GM06990 (cell line): ENCODE data around the gene KRT7.

Experiments used
- DNase-seq: peaks from one replicate; pipeline ENCODE4 v3.0.0-alpha.2; 2011; ENCODE audit not compliant: insufficient read length; ENCODE audit errors: extremely low read depth
- H3K27me3 ChIP-seq: replicated peaks from 2 replicates; pipeline ENCODE4 v1.6.0; 2011; ENCODE audit warnings: low read length; ENCODE audit not compliant: control insufficient read depth, insufficient read depth
- H3K36me3 ChIP-seq: 2 replicates; pipeline ENCODE4 v1.5.1; 2011; ENCODE audit warnings: low read length; ENCODE audit not compliant: control insufficient read depth, insufficient read depth
- H3K4me3 ChIP-seq: replicated peaks from 2 replicates; pipeline ENCODE4 v1.5.1; 2011; ENCODE audit warnings: low read depth, mild to moderate bottlenecking, control low read depth, low read length
- CTCF ChIP-seq: IDR thresholded peaks from 2 replicates; pipeline ENCODE4 v1.5.1; 2011; ENCODE audit warnings: low read length, control low read depth, mild to moderate bottlenecking, inconsistent platforms; ENCODE audit not compliant: insufficient read depth, poor library complexity, severe bottlenecking

The KRT7 gene

GRCh38 chr12:52232674-52233461 is at the start of gene KRT7:
TSS of gene KRT7 (plus strand) at chr12:52233243. CDS start at chr12:52233297, 54 bp downstream.
- no peak within 1 kb of the TSS for H3K4me3 ChIP-seq
- DNase-seq, result no peak
- no peaks in the 10 kb centered on the region; the same call in 1 of the 2 replicates for H3K27me3 ChIP-seq
- TF ChIP-seq CTCF, result no peak
- no peaks in the 10 kb centered on the region for H3K36me3 ChIP-seq

GRCh38 chr12:52183544-52183910 is 49.5 kb upstream of the KRT7 start:
- TF ChIP-seq CTCF, result no peak
- Histone ChIP-seq H3K4me3 (no peak overlapping the region), H3K27me3 (no peaks in the 10 kb centered on the region), H3K36me3 (no peaks in the 10 kb centered on the region)
- DNase-seq, result no peak

GRCh38 chr12:52183971-52184370 is 49.1 kb upstream of the KRT7 start:
- H3K27me3 ChIP-seq, result no peaks in the 10 kb centered on the region
- no peak for TF ChIP-seq CTCF
- H3K4me3 ChIP-seq, result no peak overlapping the region
- no peak for DNase-seq
- no peaks in the 10 kb centered on the region for H3K36me3 ChIP-seq

- TF ChIP-seq CTCF, result no peak
- Histone ChIP-seq H3K36me3 (no peaks in the 10 kb centered on the region), H3K27me3 (no peaks in the 10 kb centered on the region), H3K4me3 (no peak overlapping the region)
- DNase-seq, result no peak
Measured at GRCh38 chr12:52184813-52185212, 48.2 kb upstream of the KRT7 start.

- H3K4me3 ChIP-seq, result no peak overlapping the region
- no peak for TF ChIP-seq CTCF
Measured at GRCh38 chr12:52185400-52185967, 47.6 kb upstream of the KRT7 start.

More at GRCh38 chr12:52185400-52185967, 47.6 kb upstream of the KRT7 start:
- H3K27me3 ChIP-seq, result no peaks in the 10 kb centered on the region
- no peak for DNase-seq
- no peaks in the 10 kb centered on the region for H3K36me3 ChIP-seq
